GM21515 (cell line): ENCODE results near the gene PRKCA.

Source experiments
- ATAC-seq: cut with Tn5 transposase; IDR thresholded peaks from one replicate; pipeline ENCODE4 v1.9.1; 2021; ENCODE audit not compliant: unreplicated experiment

PRKCA gene

DNA sequence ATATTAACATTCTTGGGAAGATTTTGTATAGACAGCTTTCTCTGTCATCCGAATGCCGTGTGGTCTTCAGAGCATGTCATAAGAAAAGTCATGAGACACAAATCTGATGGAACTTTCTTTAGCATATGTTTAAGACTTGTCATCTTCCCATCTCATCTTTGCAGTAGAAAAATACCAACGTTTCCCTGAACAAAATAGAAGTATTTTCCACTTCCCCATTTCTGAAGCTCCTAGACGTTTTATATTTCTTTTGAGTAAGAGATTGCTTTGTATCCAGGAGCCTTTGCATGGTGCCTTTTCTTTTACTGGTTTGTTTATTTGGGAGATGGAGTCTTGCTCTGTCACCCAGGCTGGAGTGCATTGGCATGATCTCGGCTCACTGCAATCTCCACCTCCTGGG is 235.1 kb downstream of the PRKCA start:
- ATAC-seq = no peak

DNA sequence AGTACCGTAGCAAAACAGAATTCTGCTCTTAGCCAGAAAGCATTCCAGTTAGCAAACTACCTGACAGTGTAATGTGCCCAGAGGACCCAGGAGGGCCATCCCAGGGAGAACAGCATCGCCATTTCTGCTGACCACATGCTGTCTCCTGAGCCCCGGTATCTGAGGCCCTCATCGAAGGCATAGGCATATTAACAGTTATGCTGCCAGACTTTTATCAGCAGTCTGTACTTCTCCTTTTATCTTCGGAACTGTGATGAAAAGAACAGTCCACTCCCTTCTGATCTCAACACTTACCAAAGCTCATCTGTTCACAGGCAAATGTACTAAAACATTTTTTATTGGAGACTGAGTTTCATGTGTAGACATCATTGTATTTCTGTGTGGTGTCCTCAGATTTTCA is 236.4 kb downstream of the PRKCA start:
- ATAC-seq = no peak

DNA sequence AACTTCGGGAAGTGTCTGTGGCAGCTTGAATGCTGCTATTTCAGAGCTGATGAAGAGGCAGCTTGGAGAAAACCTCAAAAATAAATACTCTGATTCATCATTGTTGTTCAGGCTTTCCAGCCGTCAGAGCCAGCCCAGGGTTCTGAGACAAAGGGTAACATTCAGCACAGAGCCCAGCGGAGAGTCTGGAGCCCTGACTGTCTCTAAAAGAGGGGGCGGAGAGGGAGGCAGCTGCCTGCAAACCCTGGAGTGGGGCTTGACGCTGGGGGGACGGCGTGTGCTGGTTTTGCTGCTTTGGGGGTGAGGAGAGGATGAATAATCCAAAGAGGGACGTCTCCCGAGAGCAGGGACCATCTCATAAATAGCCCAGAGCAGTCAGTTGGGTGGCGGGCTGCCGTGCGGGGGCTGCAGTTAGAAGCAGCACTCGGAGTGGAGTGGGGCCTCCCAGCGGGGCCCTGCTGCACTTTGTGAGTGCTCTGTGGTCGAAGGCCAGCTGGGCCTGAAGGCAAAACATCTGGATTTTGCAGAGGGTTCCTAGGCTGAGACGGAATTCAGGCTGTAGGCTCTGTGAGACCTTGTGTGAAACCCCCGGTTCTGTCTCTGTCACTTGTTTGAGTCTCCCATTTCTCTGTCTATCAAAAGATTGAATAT is 237.8 kb downstream of the PRKCA start:
- no peak for ATAC-seq

DNA sequence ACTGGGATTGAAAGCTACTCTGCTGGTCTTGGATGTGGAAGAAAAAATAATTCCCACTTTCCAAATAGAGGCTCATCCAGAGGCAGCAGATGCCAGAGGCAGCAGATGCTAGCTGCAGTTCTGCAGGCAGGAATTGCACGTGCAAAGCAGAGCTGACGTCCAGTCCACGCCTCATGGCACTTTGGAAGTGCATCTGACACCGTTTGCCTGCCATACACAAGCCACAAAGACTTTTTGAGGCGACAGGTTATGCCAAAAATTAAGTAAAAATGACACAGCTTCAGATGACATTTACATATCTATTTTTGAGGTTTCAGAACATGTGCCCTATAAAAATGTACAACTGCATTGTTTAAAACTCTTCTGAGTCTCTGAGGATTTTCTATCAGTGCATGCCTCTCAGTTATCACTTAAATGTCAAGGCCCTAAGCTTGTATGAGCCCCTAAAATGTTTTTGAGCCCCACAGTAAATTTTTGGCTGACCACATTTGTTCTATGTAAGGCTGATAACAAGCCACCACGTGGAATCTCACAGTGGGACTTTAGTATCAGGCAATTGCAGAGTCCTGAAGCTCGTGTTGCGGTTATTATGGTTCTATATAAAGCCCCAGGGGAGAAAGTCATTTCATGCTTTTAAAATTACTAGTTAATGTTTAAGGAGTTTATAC is 239.2 kb downstream of the PRKCA start:
- peak; percentile 75 for ATAC-seq

GRCh38 chr17:66542129-66542966 is 239.9 kb downstream of the PRKCA start:
- ATAC-seq = peak; percentile 95

GRCh38 chr17:66542967-66543520 is 240.6 kb downstream of the PRKCA start:
- no peak for ATAC-seq

- no peak for ATAC-seq
These were observed 241.1 kb downstream of the PRKCA start for GRCh38 chr17:66543526-66543925.

- no peak for ATAC-seq
These were observed 243.5 kb downstream of the PRKCA start for GRCh38 chr17:66545918-66546317.

DNA sequence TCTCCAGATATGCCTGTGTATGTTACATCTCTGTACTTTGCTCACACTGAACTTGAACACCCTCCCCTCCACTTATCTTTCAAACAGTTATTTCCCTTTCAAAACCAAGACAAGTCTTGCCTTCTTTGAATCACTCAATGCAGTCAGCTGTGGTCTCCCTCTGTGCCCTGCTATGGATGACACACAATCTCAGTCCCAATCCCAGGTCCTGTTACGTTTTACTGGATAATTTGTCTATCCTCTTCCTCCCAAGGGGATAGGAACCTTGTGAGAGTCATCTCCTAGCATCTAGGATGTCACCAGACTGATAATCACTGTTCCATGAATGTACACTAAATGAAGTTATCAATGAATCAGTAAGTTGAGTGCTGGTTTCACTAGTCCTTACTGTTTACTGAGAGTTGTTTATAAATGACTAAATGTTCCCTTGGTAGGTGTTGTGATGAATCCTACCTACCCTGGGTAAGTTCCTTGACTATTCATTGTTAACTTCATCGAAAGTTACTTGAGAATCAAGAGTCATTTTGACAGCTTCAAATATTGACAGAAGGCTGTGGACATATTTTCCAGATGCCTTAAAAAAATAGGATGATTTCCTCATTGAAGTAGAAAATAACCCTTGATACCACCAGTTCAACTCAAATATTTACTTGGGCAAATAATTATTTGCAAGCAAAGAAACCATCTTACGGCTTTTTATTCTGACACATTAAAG is 244.9 kb downstream of the PRKCA start:
- ATAC-seq = no peak

- ATAC-seq = no peak
These were observed 245.7 kb downstream of the PRKCA start for GRCh38 chr17:66548158-66548557.

DNA sequence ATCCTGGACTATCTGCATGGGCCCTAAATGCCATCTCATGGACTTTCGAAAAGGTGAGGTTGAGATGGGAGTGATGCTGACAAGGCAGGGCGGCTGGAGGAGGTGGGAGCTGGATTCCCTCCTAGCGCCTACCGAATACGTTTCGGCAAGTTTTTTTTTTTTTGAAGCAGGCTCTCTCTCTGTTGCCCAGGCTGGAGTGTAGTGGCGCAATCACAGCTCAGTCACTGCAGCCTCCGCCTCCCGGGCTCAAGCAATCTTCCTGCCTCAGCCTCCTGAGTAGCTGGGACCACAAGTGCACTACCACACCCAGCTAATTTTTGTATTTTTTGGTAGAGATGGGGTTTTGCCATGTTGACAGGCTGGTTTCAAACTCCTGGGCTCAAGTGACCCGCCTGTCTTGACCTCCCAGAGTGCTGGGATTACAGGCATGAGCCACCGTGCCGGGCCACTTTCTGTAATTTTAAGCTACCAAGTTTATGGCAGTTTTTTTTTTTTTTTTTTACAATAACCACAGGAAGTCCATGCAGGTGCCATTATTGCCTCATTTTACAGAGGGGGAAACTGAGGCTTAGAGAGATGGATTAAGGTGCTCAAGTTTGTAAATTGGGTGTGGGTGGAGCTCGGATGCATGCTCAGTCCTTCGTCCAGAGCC is 246.4 kb downstream of the PRKCA start:
- ATAC-seq = no peak

GRCh38 chr17:66549311-66549704 is 246.9 kb downstream of the PRKCA start:
- ATAC-seq = no peak

DNA sequence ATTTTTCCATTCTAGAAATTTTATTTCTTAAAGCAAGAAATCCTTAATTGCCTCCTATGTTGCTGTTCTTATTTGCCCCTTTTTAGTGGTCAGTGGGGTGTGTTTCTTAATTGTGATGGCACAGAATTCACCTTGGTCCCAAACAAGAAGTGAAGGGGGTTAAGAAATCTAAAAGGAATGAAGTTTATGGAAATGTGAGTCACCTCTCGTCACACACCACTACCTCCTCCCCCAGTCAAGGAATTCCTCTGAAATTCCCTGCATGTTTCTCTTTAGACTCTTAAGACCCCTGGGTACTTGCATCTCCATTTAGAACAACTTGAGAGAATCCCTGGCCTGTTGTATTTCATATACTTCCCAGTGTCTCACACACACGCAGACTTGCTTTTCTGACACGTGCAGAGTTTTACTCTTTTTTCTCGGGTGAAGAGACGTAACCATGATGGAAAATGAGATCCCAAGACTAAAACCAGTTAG is 247.4 kb downstream of the PRKCA start:
- no peak for ATAC-seq

- ATAC-seq = no peak
These were observed 249.4 kb downstream of the PRKCA start for GRCh38 chr17:66551839-66552238.

GRCh38 chr17:66552371-66552770 is 250.0 kb downstream of the PRKCA start:
- ATAC-seq = no peak

DNA sequence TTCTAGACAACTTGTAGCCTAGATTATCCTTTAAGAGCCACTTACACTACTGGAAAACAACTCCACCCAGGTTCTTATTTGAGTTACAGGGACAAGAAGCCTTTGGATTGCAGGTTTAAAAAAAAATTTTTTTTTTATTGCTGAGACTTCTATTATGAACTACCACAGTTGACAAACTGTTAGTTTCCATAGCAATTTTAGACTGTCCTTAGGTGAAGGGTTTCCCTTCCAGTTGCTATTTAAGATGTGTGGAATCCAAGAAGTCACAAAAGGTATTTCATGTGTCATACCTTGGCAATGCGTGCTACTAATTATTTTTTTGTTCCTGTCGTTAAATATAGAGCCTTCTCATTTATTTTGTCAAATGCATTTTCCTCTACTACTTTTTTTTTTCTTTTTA is 253.2 kb downstream of the PRKCA start:
- ATAC-seq = no peak

GRCh38 chr17:66557200-66557599 is 254.8 kb downstream of the PRKCA start:
- no peak for ATAC-seq

DNA sequence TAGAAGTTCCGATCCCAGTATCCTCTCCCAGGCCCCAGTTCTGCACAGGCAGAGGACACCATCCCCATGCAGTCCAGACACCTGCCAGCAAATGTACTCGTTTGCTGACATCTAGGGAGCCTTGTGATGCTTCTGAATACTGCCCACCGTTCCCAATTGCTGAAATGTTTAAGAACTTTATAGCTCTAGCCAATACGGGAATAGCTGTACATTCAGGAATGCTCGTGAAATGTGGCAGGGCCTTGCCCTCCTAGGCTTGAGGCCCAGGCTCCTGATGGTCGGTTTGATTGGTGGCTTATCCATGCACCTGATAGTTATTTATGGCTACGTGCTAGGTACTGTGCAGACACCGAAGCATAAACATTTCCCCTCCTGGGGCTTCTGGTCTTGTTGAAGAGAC is 255.5 kb downstream of the PRKCA start:
- ATAC-seq = no peak

DNA sequence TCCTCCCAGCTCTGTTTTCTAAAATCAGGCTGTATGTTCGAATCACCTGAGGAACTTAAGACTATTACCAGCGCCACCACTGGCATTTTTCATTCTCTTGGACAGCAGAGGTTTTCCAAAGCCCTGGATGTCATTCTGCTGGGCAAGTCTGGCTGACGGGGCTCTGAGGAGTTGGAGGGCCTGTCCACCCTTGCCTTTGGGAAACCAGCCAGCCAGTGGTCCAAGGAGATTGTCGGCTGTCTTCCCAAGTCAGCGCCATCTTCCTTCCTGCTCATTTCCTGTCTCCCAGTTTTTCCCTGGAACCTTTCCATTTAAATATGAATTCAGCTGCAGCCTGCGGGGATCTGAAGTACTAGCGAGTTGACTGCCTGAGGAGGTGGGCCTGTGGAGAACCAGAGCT is 258.3 kb downstream of the PRKCA start:
- ATAC-seq = no peak

DNA sequence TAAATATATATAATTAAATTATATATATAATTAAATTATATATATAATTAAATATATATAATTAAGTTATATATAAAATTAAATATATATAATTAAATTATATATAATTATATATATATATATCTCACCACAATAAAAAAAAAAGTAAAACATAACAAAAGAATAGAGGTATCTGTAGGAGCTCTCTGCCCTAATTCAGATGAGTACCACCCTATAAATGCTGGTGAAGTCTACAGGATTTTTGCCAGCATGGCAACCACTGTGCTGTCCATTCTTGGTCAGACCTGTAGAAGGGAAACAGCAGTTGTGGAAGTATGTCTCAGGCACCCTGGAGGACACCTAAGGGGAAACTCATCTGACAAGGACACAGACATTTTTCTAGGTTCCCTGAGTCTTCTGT is 259.7 kb downstream of the PRKCA start:
- ATAC-seq = no peak
